SK-N-MC (cell line): ENCODE measurements around the gene ABCG2.
A peak's percentile ranks its signal among the peaks of the same experiment; 100 is the strongest.
"Not testable (repeated sequence)": the region's sequence is repeated elsewhere in the genome, so short reads cannot be mapped to it uniquely, and the experiment has no call there.

Source experiments
- DNase-seq: peaks from one replicate; pipeline ENCODE4 v3.0.0-alpha.2; 2011; ENCODE audit warnings: low read depth, low spot score
- H3K27ac ChIP-seq: fragments of 200-600 bp; sonication (generic); 2 replicates; pipeline ENCODE4 v1.5.1; 2016; ENCODE audit warnings: mixed run types
- H3K36me3 ChIP-seq: fragments of 200-600 bp; sonication (generic); 2 replicates; pipeline ENCODE4 v1.6.1; 2017; ENCODE audit warnings: antibody characterized with exemption, low read length, mixed read lengths; ENCODE audit not compliant: insufficient read depth
- H3K4me3 ChIP-seq: fragments of 200-600 bp; sonication (generic); 2 replicates; pipeline ENCODE4 v1.5.1; 2016
- H3K9ac ChIP-seq: fragments of 200-600 bp; sonication (generic); 2 replicates; pipeline ENCODE4 v1.8.0; 2017; ENCODE audit warnings: mixed run types, mixed read lengths; ENCODE audit not compliant: insufficient read length
- H3K9me3 ChIP-seq: fragments of 200-600 bp; sonication (generic); 2 replicates; pipeline ENCODE4 v1.6.1; 2017; ENCODE audit warnings: low read depth, mild to moderate bottlenecking, antibody characterized with exemption, low read length, moderate library complexity, mixed read lengths
- EZH2 ChIP-seq: fragments of 200-600 bp; sonication (generic); IDR thresholded peaks from one replicate; pipeline ENCODE4 v1.6.1; 2017; ENCODE audit warnings: antibody characterized with exemption
- FOXP2 ChIP-seq: optimal IDR thresholded peaks from 2 replicates; pipeline ENCODE3; 2011; ENCODE audit warnings: mild to moderate bottlenecking, moderate library complexity; ENCODE audit not compliant: insufficient read depth; ENCODE audit errors: extremely low read length, control extremely low read depth
- POLR2AphosphoS5 ChIP-seq: IDR thresholded peaks from 2 replicates; pipeline ENCODE4 v1.6.1; 2012; ENCODE audit warnings: mild to moderate bottlenecking, low read depth, low read length, borderline replicate concordance

ABCG2 gene

DNA sequence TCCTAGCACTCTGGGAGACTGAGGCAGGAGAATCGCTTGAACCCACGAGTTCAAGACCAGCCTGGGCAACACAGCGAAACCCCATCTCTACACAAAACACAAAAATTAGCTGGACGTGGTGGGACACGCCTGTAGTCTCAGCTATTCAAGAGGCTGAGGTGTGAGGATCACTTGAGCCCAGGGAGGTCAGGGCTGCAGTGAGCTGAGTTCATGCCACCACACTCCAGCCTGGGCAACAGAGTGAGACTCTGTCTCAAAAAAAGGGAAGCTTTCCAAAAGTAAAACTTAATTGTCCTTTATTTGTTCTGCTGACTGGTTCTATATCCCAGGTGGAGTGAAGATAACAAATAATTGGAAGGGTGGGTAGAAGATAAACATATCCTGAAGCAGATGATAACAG is 45.6 kb downstream of the ABCG2 start:
- Histone ChIP-seq H3K36me3 (no peaks in the 10 kb centered on the region), H3K9ac (no peak overlapping the region), H3K4me3 (no peak overlapping the region), H3K9me3 (no peaks in the 10 kb centered on the region), H3K27ac (no peak overlapping the region)
- TF ChIP-seq EZH2 = no peak
- no peak for TF ChIP-seq FOXP2
- TF ChIP-seq POLR2AphosphoS5 = no peak
- no peak for DNase-seq

DNA sequence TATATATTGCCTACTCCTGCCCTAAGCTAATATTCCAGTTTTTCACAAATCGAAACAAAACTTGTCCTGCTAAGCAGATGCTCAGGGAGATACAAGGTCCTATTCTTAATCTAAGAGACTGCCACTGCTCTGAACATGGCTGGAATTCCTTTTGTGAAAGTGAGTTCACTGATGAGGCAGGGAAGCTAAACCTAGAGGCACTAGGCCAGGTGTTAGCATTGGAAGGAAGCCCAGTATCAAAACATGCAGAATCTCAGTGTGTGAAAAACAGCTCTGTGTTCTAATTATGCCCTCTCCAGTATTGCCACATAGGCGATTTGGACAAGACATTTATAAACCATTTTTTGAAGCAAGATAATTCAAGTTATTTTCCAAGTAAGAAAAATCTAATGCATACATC is 47.6 kb downstream of the ABCG2 start:
- no peak for DNase-seq
- Histone ChIP-seq H3K9me3 (no peaks in the 10 kb centered on the region), H3K27ac (no peak overlapping the region), H3K9ac (no peak overlapping the region), H3K4me3 (no peak overlapping the region), H3K36me3 (no peaks in the 10 kb centered on the region)
- TF ChIP-seq FOXP2 (no peak), EZH2 (no peak), POLR2AphosphoS5 (no peak)

DNA sequence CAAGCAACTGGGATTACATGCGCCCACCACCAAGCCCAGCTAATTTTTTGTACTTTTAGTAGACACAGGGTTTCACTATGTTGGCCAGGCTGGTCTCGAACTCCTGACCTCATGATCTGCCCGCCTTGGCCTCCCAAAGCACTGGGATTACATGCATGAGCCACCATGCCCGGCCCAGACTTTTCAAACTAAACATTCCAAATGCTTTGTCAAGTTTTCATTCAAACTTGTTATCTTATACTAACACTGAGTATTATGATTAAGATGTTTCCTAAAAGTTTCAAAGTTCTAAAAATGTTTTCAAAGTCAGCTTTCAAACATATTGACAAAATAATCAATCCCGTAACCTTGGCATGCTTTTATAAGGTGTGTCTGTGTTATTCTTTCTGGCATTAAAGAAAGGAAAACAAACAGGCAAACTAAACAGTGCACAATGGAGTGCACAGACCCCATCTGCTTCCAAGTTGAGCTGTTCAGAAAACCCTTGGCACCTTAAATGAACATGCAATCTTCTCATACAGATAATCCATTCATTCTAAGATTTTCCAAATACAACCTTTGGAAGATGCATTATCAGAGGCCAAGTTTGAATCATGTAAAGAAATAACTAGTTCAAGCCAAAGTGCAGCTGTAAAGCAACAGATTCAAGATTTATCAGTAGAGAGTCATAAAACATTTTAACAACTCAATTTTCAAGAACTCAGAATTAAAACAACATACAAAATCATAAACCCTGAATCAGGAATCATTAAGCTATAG is 49.1 kb downstream of the ABCG2 start:
- Histone ChIP-seq H3K27ac (no peak overlapping the region), H3K36me3 (no peaks in the 10 kb centered on the region), H3K9me3 (no peaks in the 10 kb centered on the region), H3K9ac (no peak overlapping the region), H3K4me3 (no peak overlapping the region)
- no peak for TF ChIP-seq EZH2
- TF ChIP-seq FOXP2 = no peak
- TF ChIP-seq POLR2AphosphoS5 = no peak
- no peak for DNase-seq

DNA sequence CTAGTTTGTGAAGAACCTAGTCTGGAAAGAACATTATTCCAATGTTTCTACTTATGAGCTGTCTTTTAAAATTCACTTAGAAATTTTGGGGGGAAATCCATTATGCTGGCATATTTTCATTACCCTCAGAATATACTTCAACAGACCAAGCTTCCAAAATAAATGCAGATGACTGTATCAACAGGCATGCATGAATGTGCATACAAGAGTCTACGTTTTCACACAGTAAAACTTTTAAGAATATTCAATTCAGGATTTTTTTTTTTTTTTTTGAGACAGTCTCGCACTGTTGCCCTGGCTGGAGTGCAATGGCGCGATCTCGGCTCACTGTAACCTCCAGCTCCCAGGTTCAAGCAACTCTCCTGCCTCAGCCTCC is 49.7 kb downstream of the ABCG2 start:
- Histone ChIP-seq H3K36me3 (no peaks in the 10 kb centered on the region), H3K9ac (no peak overlapping the region), H3K4me3 (no peak overlapping the region), H3K27ac (no peak overlapping the region), H3K9me3 (no peaks in the 10 kb centered on the region)
- TF ChIP-seq EZH2 = no peak
- no peak for TF ChIP-seq FOXP2
- TF ChIP-seq POLR2AphosphoS5 = no peak
- no peak for DNase-seq

DNA sequence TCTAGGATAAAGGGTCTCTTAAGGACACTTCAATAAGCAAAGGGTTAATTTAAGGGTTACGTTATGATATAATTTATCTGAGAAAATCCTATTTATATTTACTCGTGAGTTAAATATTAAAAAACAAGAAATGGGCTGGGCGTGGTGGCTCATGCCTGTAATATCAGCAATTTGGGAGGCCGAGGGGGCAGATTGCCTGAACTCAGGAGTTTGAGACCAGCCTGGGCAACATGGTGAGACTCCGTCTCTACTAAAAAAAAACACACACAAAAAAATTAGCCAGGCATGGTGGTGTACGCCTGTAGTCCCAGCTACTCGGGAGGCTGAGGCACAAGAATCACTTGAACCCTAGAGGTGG is 50.4 kb downstream of the ABCG2 start:
- H3K36me3 ChIP-seq, H3K9ac ChIP-seq, DNase-seq, H3K27ac ChIP-seq, H3K9me3 ChIP-seq, H3K4me3 ChIP-seq: not testable (repeated sequence)

DNA sequence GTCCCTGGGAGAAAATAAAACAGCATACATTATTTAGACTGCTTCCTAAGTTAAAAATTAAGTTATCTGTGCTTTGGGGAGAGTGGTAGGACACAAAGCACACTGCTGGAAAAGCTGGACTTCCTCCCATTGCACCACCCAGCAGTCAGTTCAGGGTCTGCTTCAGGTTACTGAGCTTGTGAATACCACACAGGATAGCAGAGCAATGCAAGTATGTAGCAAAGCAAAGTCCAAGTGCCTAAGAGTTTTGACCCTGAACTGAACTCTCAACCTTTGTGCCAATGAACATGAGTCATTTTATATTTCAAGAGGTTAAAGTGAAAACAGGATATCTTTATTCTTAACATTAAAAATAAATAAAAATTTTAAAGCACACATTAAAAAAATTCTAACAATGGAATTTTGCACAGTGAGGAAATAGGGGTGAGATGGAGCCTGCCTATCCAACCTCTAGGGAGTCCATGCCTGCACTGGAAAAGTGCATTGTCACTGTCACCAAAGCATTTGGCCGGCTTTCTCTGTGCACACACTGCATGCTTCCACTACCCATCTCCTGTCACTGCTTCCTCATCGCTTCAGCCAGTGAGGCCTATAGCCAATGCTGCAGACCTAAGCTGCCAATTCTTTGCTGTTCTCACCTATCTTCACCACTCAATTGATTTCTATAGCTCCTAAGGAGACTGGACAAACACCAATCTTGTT is 50.9 kb downstream of the ABCG2 start:
- no peak overlapping the region for H3K27ac ChIP-seq
- no peak overlapping the region for H3K9ac ChIP-seq
- no peak overlapping the region for H3K4me3 ChIP-seq
- H3K9me3 ChIP-seq = no peaks in the 10 kb centered on the region
- no peak for DNase-seq
- TF ChIP-seq POLR2AphosphoS5 (no peak), FOXP2 (no peak), EZH2 (no peak)
- H3K36me3 ChIP-seq = no peaks in the 10 kb centered on the region

DNA sequence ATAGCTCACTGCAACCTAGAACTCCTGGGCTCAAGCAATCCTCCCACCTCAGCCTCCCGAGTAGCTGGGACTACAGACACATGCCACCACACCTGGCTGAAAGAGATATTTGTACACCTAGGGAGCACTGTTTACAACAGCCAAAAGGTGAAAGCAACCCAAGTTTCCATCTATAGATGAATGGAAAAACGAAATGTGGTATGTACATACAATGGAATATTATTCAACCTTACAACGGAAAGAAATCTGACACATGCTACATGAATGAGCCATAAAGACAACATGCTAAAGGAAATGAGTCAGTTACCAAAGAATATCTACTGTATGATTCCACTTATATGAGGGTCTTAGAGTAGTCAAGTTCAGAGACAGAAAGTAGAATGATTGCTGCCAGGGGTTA is 52.2 kb downstream of the ABCG2 start:
- H3K36me3 ChIP-seq = no peaks in the 10 kb centered on the region
- H3K4me3 ChIP-seq = no peak overlapping the region
- no peaks in the 10 kb centered on the region for H3K9me3 ChIP-seq
- no peak overlapping the region for H3K27ac ChIP-seq
- TF ChIP-seq EZH2 = no peak
- no peak for TF ChIP-seq FOXP2
- no peak for TF ChIP-seq POLR2AphosphoS5
- no peak for DNase-seq
- H3K9ac ChIP-seq = no peak overlapping the region

DNA sequence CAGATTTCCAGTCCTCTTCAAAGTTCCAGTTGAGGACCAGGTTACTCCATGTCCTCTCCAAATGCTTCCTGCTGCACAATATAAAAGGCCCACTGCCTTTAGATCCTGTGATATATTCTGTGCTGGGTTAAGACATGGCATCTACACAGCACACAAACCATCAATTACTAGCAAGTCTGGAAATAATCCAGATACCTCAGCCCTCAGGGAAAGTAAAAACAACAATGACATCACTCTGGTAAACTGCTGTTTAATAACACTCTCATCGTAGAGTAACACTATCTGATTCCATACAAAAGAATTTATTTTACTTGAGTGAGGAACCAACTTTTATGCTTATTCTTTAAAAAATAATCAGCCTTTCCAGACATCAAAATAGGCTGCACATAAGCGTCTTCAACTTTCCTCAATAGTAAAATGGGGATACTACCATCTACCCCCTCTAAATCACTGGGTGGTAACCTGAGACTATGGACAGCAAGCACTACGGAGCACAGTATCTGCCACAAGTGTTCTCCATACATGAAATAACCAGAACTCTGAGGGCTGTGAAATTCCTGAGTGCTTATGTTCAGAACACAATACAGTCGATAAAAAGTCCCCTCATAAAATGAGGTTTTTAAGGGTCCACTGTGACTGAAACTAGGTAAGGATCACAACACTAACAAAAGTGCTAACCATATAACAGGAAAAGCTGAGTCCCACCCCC is 53.4 kb downstream of the ABCG2 start:
- Histone ChIP-seq H3K9me3 (no peaks in the 10 kb centered on the region), H3K9ac (no peak overlapping the region), H3K36me3 (no peaks in the 10 kb centered on the region), H3K27ac (no peak overlapping the region), H3K4me3 (no peak overlapping the region)
- peak; percentile 26 for DNase-seq
- TF ChIP-seq FOXP2 (no peak), POLR2AphosphoS5 (no peak), EZH2 (no peak)
